ENCODE results near the gene TNPO2. TPM values are rescaled to one million over a fixed set of nuclear protein-coding genes. Genes with fewer than 3 reads are reported as not detected.

TNPO2 gene
- total and polyA plus RNA-seq, 2 of the 13 experiments (the other 11 are each of a cell fraction or from before 2014, with no cell fraction given), result 31.7 to 61.0 TPM

- TF ChIP-seq ZNF574 (CRISPR knock-in tag; IDR thresholded peaks at IDR 0.05) (peak; percentile 86), GATAD2A (CRISPR knock-in tag; IDR thresholded peaks at IDR 0.05) (0 out of 2 replicates have a peak, but pooled peaks have one; percentile 12), SUZ12 (IDR thresholded peaks at IDR 0.05; ENCODE audit: low read depth, low read length) (no peak), ZNF432 (CRISPR knock-in tag; IDR thresholded peaks at IDR 0.05; ENCODE audit: borderline replicate concordance) (no peak), HOXA7 (CRISPR knock-in tag; IDR thresholded peaks at IDR 0.05) (no peak), PRPF4 (IDR thresholded peaks at IDR 0.05; ENCODE audit: low read depth, low read length, poor library complexity, severe bottlenecking) (no peak), RCOR2 (CRISPR knock-in tag; IDR thresholded peaks at IDR 0.05) (peak; percentile 26; the same call in 1 of the 2 replicates), THAP11 (CRISPR knock-in tag; IDR thresholded peaks at IDR 0.05) (peak; percentile 52; the same call in 1 of the 2 replicates), ARID5B (CRISPR knock-in tag; IDR thresholded peaks at IDR 0.05) (no peak; the same call in 1 of the 2 replicates), CREM (IDR thresholded peaks at IDR 0.05) (no peak), CREM (CRISPR knock-in tag; IDR thresholded peaks at IDR 0.05) (no peak), HOMEZ (CRISPR knock-in tag; IDR thresholded peaks at IDR 0.05; ENCODE audit: low read depth) (no peak), KDM5A (IDR thresholded peaks at IDR 0.05; ENCODE audit: borderline replicate concordance, low read length) (no peak), ZNF205 (CRISPR knock-in tag; IDR thresholded peaks at IDR 0.05) (peak; percentile 37; the same call in 1 of the 2 replicates), ZNF20 (CRISPR knock-in tag; IDR thresholded peaks at IDR 0.05) (no peak), TFAP4 (IDR thresholded peaks at IDR 0.05; ENCODE audit: borderline replicate concordance, low read depth) (peak; percentile 63; the same call in 1 of the 2 replicates), SNAPC5 (CRISPR knock-in tag; IDR thresholded peaks at IDR 0.05; ENCODE audit: borderline replicate concordance) (no peak), CREB1 (IDR thresholded peaks at IDR 0.05) (no peak), CREB1 (CRISPR knock-in tag; IDR thresholded peaks at IDR 0.05) (no peak), PAF1 (CRISPR knock-in tag; IDR thresholded peaks at IDR 0.05) (no peak), TSC22D2 (CRISPR knock-in tag; IDR thresholded peaks at IDR 0.05; ENCODE audit: borderline replicate concordance) (no peak)
Measured at GRCh38 chr19:12757544-12758274, 34.0 kb upstream of the TNPO2 start (continued).
